HG03469 (cell line): ENCODE data around the gene ST6GAL1.
"Not testable (repeated sequence)": the region's sequence is repeated elsewhere in the genome, so short reads cannot be mapped to it uniquely, and the experiment has no call there.

Source experiments
- ATAC-seq: cut with Tn5 transposase; IDR thresholded peaks from one replicate; pipeline ENCODE4 v1.9.1; 2021; ENCODE audit warnings: mild to moderate bottlenecking, moderate library complexity, moderate number of reproducible peaks; ENCODE audit not compliant: unreplicated experiment

Gene ST6GAL1

DNA sequence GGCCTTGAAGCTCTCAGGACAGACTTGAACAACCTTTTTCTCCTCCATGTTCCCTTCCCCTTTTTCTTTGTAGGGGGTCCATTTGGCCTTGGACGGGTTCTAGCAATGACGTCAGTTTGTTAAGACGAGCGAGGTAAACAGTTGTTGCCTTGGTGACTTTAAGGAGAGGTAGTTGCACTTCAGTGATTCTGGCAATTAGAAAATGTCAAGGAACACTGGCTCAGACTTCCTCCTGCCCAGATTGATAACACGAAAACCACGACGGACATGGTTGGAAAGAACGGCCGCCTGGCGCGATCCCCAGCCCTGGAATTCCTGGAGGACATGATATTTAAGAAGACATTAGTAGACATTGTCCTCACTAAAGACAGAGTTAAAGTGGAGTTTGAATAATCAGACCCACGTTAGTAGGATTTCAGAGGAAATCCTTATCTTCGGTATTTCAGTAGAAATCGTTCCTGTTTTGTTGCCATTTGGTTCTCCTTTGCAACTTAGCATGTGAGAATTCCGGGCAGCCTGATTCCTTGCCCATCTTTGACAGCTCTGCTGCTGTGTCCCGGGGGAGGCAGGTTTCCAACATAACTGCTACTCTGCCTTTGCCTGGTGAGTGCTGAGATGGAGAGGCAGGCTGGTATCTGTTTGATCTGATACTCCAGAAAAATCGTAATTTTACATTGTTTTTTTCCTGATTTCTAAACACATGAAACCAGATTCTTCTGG is 87.3 kb downstream of the ST6GAL1 start:
- ATAC-seq: no peak

DNA sequence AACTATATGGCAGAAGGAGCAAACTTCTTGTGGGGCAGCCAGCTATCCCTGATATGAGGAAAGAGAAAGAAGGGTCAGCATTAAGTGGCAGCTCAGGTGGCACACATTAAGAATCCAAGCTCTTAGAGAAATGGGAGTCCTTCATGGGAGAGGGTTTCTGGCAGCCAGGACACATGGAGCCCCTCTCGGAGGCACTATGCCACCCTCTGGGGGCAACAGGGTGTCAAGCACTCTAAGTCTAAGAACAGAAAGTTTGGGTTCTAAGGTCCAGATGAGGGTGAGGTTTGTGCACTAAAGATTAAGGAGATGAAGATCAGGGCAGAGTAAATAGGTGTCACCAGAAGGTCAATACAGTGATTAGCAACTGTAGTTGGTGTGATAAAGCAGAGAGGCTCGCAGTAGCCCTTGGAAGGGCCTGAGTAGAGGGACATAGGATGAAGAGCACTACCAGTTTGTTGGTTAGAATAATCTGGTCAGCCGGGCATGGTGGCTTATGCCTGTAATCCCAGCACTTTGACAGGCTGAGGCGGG is 89.3 kb downstream of the ST6GAL1 start:
- no peak for ATAC-seq

DNA sequence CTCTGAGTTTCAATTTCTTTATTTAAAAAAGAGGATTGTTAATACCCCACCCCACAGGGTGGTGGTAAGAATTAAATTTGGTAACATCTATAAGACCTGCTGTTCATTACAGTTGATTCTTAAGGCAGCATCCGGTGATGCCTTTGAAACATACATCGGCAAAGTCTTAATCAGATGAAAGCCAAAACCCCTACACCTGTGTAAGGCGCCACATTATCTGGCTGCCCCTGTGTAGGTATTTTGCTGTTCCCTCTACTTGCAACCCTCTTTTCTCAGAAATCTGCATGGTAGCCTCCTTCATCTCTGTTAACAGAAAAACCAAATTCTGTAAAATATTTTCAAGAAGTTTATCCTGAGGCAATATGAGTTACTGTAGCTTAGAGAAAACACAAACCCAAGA is 90.0 kb downstream of the ST6GAL1 start:
- no peak for ATAC-seq

DNA sequence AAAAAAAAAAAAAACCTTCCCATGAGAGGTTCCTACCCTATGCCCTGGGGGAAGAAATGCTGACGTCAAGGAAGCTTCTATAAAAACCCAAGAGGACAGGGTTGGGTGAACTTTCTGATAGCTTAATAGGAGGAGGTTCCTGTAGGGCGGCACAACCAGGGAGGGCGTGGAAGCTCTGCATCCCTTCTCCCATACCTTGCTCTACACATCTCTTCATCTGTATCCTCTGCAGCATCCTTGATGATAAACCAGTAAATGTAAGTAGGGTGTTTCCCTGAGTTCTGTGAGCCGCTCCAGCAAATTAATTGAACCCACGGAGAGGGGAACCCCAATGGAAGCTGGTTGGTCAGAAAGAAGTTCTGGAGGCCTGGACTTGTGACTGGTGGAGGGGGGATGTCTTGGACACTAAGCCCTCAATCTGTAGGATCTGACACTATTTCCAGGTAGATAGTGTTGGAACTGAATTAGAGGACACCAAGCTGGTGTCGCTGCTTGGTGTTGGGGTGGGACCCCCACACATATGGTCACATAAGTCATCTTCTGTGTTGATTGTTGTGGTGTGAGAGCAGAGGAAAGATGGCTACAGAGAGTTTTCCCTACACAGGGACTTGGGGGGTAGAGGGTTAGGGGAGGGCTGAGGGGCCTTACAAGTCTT is 91.5 kb downstream of the ST6GAL1 start:
- ATAC-seq: no peak

DNA sequence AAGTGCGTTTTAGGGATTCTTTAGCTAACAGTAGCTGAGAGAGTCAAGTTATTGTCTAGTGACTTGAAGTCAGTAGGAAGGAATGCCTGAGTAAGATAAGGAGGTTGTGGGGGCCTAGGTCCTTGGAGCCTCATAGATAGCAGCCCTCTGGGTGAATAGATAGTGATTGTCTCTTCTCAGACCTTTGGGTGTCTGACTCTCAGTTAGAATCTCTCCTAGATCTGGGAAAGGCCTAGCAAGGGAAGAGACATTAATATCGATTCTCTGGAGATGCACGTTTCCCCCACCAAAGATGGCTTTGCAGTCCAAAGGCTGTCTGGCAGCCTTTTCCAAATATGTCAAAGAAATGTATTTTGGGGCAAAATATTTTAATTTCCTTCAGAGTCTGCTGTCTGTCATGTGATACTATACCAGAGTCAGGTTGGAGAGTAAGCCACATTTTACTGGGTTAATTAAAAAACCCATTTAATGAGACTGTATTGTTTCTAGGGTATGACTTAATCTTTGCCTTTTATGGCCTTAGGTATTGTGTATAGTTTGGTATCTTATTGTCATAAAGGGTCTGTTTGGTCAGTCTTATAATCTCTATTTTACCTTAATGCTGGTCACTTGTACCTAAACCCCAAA is 92.2 kb downstream of the ST6GAL1 start:
- no peak for ATAC-seq

DNA sequence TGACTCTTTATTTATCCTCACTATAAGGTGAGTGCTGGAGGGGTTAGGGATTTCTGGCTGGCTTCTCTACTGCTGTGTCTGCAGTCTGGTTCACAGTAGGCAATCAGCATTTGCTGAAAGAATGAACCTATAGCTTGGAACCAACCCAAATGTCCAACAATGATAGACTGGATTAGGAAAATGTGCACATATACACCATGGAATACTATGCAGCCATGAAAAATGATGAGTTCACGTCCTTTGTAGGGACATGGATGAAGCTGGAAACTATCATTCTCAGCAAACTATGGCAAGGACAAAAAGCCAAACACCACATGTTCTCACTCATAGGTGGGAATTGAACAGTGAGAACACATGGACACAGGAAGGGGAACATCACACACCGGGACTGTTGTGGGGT is 93.0 kb downstream of the ST6GAL1 start:
- ATAC-seq: not testable (repeated sequence)

DNA sequence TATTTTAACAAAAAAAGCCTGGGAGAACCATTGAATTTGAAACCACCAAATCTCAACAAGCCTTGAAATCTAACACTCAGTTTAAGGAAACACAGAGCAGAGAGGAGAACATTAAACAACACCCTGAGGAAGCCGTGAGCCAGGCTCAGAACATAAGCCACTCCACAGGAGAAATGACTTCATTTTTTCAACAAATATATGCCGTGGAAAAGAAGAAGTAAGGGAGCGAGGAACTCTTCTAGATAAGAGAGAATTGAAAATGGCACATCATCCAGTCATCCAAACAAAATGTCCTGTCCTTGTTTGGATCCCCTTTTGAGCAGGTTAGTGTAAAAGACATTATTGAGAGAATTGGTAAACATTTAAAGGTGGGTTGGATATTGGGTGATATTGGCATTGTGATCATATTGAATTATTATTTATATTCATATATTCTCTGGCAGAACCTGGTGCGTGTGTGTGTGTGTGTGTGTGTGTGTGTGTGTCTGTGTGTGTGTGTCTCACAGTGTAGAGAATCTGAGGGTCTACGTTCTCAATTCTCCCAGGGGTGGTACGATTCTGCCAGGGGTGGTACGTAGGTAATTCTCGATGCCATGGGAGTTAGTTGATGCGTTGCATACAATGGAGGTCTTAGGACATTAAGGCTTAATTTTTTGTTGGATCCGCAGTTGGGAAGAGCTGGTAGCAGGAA is 94.4 kb downstream of the ST6GAL1 start:
- no peak for ATAC-seq

DNA sequence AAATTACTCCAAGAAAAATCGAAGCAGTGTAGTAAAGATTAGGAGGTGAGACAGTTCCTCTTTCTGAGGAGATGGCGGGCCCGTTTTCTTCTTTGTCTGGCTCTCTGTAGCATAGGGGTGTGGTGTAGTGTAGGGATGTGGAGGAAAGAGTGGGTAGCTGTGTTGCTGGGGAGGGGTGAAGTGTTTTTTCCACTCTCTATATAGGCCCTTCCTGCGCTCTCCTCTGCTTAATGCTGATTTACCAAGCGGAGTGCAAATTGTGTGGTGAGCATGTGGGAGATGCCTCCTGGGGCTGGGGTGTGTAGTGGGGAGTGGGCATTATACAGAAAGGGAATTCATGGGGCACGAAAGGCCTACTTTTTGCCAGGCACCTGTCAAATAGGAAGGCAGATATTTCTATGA is 94.9 kb downstream of the ST6GAL1 start:
- ATAC-seq: no peak

DNA sequence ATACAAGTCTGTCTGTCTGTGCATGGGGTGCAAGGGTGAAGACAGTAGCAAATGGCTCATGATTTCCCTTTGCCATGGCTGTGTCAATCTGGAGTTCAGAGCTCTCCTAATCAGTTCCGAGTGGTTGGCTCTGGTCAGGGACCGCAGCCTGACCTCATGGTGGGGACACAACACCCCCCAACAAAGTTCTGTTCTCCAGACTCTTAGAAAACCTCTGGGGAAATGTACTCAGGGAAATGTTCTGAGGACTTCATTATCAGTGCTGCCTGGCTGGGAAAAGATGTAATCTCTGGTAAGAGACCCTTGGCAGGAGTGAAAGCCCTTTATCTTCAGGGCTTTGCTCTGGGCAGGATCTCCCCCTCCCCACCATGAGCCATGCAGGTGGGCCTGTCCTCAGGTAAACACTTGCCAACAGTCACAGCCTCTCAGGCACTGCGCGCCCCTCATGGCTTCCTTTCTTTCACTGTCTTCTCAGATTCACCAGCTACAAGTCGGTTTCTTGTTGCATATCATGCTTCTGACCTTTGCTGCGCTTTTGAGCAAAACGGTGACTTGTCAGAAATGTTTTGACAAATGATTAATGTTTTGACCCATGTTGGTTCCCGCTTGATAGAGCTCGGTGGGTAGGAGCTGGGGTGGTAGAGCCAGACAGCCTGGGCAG is 95.5 kb downstream of the ST6GAL1 start:
- no peak for ATAC-seq

DNA sequence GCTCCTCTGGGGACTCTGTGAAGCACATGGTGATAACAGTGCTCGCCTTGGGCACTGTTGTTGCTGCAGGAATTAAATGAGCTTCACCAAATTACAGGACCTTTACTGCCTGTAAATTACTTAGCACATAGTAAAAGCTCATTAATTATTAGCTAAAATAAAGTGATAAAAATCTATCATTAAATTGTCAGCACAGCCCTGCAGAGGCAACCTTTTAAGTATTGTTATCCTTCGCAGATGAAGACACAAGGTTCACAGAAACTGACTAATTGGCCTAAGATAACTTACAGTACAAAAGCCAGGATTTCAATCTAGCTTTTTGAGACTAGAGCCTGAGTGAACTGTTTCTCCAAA is 96.0 kb downstream of the ST6GAL1 start:
- ATAC-seq: no peak

DNA sequence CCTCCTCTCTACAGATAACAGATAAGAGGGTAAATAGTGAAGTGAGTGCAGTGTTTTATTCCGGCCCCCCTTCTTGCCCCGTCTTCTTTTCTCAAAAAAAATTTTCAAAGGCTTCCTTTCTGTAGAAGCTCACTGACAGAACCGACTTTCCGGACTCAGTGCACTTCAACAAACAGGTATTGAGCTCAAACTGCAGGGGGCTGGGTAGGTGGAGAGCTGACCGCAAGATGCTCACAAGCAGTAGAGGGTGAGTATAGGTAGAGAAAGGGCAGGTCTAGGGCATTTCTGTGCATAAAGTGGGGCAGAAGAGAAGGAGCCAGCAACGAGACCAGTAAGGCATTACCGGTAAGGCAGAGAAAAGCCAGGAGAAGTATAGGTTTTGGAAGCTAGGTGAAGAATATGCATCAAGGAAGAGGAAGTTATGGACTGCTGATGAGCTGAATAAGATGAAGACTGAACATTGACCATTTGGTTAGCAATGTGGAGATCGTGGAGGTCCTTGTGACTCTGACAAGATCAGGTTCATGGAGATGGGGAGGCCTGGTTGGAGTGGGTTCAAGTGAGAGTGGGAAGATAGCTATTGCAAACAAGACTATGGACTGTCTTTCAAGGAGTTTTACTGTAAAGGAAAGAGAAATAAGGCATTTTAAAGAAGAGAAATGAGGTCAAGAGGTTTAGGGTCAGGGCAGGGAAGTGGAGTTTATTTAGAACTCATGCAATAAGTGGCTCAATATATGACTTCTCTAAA is 97.4 kb downstream of the ST6GAL1 start:
- no peak for ATAC-seq

DNA sequence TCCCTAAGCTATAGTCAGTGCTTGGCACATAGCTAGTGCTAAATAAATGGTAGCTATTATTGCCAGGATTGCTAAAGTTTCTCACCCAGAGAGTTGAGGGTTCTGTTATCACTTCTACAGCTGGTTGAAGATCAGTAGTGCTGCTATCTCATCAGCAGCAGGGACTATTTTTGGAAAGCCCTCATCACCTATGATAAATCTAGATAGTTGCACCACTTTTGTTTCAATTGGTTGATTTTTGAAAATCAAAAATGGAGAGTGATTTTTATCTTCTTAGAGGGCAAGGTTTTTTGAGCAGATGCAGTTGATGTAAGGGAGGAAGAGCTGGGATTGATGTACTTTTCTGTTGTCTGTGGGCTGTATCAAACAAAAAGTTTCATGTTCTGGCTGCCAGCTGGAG is 101.6 kb downstream of the ST6GAL1 start:
- ATAC-seq: no peak

DNA sequence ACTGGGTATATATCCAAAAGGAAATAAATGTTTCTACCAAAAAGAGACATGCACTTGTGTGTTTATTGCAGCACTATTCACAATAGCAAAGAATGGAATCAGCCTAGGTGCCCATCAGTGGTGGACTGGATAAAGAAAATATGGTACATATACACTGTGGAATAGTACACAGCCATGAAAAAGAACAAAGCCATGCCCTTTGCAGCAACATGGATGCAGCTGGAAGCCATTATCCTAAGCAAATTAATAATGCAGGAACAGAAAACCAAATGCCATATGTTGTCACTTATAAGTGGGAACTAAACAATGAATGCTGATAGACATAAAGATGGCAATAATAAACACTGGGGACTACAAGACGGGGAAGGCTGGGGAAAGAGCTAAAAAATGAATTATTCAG is 106.1 kb downstream of the ST6GAL1 start:
- no peak for ATAC-seq

DNA sequence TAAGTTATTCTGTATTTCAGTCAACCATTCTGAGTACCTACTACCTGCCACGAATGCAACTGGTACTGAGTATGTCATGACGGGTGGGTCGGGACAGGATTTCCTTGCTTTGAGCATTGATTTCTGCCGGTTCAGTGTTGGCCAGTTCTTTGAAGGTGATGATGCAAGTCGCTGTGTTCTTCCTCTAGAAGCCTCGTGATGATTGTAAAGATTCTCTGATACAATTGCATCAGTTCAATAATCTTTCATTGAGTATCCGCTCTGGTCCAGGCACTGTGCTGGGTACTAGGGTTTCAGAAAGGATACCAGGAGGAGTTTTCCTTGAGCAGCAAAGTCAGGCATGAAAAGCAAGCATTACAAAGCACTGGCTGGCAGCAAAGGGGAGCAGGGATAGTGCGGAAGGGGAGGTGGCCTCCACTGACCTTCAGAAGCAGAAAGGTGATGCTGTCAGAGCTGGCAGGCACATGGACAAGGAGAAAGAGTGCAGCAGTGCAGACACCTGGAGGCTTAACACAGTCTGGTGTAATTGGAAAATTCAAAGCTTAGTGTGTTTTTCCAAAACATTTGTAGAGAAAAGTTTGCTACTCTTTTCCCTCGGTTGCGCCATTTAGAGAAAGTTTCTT is 108.9 kb downstream of the ST6GAL1 start:
- ATAC-seq: no peak

DNA sequence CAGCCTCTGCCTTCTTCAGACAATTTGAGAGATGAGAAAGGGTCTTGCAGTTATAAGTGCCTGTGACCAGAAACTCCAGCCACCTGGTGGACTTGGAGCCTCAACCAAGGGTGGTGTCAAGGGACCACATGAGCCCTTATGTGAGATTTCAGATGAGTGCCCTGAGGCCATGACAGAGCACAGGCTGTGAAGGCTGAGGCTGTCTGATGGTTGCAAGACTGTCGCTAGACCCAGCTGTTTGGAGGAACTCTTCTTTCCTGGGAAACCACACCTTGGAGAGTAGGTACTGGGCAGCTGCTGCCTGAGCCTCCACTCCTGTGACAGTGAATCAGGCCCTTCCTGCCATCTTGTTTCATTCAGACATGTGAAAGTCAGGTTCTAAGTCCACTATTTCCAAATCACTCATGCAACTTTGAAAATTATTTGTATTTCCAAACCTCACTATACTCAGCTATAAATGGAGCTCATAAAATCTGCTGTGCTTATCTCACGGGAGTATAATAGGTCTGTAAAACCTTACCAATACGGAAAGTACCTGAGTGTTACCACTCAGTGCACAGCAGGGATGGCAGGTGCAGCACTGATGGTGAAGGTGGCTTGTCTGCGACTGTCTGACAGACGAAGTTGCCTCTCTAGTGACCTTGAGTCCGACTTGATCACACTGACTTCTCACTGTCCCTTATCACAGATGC is 109.5 kb downstream of the ST6GAL1 start:
- no peak for ATAC-seq

DNA sequence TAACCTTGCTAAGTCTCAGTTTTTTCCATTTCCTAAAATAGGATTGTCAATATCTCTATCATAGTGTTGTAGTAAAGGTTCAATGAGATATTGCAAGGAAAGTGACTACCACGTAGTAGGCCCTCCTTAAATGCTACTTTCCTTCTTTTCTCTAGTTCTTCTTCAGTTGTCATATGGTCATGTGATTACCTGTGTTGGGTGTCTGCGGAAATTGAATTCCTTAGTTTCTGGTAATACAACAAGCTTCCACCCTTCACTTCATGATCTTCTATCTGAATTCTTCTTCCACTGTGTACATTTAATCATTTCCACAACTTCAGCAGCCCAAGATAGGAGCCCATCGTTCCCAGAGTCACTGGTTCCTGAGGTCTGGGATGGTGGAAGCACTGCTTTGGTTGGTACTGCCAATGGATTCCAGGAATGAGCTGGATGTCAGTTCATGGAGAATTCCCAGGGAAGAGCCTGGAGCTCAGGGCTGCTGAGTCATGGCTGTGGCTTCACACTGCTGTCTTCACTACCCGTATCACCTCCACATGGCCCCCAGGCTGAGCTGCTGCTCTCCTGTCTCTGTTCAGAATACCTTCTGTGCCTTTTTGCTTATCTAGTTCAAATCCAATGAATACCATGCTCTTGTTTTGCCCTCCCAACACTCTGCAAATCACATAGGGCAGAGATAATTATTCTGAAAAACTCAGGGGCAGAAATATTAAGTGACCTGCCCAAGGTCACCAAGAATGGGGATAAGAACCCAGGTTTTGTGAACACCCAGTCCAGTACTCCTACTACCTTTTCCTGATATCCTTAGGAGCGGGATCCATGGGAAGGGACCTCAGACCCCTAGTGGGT is 110.4 kb downstream of the ST6GAL1 start:
- no peak for ATAC-seq

DNA sequence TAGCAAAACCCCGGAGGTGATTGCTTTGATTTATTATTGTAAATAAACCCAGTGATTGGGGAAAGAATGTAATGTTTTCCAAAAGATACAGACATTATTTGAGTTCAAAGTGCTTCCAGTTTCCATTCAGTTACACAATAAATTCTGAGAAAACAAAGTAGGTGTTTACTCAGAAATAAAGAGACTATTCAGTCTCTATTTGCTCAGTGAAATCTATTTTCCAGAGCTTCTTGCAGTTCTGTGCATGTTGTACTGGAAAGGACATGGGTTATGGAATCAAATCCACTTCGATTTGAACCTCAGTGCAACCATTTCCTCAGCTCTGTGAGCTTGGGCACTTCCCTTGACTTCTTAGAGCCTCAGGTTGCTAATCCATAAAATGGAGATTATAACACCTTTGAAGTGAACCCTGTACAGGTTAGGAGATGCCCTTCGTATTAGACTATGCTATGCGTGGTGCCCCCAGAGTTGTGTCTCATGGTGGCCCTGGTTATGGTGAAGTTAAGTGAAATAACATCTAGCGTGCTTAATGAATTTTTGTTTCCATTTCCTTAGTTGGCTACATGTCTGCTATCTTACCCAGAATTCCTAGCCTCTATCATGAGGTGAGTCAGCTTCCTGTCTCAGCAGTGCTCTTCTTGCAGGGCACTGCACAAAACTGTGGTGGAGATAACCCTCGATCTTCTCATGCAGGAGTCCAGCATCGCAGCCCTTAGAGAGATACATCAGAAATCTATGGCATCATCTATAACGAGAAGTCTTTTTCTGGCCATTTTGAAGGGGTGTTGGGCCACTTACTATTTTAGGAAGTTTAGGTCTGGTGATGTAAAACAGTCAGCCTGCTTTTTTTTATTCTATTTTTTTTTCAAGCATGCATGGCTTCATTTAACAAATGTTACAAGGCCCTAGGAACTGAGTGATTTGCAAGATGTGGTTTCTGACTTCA is 111.3 kb downstream of the ST6GAL1 start:
- peak; percentile 39 for ATAC-seq
